AG04449 (cell line): ENCODE results near the gene FANCC.
"Not testable (repeated sequence)": the region's sequence is repeated elsewhere in the genome, so short reads cannot be mapped to it uniquely, and the experiment has no call there.

Source experiments
- CTCF ChIA-PET: fragments of 350-600 bp; formaldehyde crosslinking; extraction: SDS; loops from one replicate; lab custom pipeline; 2021; ENCODE audit warnings: antibody characterized with exemption; lab: Yijun Ruan, JAX
- POLR2A ChIA-PET: fragments of 400-600, 350-600 bp; formaldehyde crosslinking; extraction: SDS; loops from one replicate; lab custom pipeline; 2020; ENCODE audit warnings: antibody characterized with exemption, inconsistent platforms; lab: Yijun Ruan, JAX
- DNase-seq: peaks from one replicate; pipeline ENCODE4 v3.0.0-alpha.2; 2010; ENCODE audit warnings: low read depth, low spot score
- H3K4me3 ChIP-seq: 2 replicates; pipeline ENCODE4 v1.5.1; 2011; ENCODE audit warnings: low read depth, mild to moderate bottlenecking, control low read depth, low read length
- TF ChIP-seq, protein P1 (sequence below): IDR thresholded peaks from one replicate; pipeline ENCODE4 v1.5.1; 2011; ENCODE audit warnings: mild to moderate bottlenecking, moderate library complexity, low read length, control low read depth, inconsistent platforms; ENCODE audit not compliant: insufficient read depth; ENCODE audit errors: missing control alignments

The FANCC gene

DNA sequence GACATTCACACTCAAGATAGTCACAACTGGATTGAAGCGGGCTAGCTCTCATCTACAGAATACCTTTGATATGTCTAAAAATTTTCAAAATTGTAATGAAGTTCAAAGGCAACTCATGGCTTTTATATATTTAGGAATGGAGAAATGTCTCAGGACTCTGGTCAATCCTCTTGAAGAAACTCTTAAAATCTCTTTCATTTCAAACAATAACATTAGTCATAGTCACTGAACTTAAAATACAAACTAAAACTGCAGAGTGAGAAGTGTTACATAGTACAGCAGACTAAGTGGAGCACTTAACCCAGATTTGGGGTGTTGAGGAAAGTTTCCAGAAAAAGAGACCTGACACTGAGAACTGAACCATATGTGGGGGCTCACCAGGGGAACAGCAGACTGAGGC lies 20.7 kb downstream of the FANCC start:
- H3K4me3 ChIP-seq = no peak overlapping the region
- TF ChIP-seq, protein P1, sequence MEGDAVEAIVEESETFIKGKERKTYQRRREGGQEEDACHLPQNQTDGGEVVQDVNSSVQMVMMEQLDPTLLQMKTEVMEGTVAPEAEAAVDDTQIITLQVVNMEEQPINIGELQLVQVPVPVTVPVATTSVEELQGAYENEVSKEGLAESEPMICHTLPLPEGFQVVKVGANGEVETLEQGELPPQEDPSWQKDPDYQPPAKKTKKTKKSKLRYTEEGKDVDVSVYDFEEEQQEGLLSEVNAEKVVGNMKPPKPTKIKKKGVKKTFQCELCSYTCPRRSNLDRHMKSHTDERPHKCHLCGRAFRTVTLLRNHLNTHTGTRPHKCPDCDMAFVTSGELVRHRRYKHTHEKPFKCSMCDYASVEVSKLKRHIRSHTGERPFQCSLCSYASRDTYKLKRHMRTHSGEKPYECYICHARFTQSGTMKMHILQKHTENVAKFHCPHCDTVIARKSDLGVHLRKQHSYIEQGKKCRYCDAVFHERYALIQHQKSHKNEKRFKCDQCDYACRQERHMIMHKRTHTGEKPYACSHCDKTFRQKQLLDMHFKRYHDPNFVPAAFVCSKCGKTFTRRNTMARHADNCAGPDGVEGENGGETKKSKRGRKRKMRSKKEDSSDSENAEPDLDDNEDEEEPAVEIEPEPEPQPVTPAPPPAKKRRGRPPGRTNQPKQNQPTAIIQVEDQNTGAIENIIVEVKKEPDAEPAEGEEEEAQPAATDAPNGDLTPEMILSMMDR = no peak
- no peak for DNase-seq
- ChIA-PET CTCF (no interaction called here), POLR2A (no interaction called here)

DNA sequence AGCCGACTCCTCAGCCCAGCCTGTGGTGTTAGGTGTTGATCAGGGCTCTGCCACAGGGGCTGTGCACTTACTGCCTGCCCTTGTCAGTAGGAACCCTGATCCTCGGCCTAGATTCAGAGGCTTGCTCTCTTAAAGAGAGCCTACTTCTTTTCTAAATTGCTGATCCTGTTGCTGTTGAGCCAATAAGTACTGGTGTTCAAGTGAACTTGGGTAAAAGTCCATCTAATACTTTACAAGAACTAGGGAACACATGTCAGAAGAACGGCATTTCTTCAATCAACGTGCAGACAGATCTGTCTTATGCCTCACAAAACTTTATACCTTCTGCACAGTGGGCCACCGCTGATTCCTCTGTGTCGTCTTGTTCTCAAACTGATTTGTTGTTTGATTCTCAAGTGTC lies 24.2 kb downstream of the FANCC start:
- CTCF ChIA-PET, H3K4me3 ChIP-seq, DNase-seq, POLR2A ChIA-PET: not testable (repeated sequence)

DNA sequence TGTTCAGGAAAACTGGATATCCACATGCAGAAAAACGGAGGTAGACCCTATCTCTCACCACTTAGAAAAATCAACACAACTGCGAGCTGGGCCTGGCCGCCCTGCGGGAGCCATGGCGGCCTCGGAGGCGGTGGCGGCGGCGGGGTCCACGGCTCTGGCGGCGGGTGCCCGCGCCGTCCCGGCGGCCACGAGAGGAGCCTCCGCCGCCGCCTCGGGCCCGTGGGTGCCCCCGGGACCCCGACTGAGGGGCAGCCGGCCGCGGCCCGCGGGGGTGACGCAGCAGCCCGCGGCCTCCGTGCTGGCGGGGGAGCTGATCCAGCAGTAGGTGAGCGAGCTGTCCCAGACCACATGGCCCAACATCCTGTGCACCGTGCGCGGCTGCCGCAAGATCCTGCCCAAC lies 25.3 kb downstream of the FANCC start:
- CTCF ChIA-PET = no interaction called here
- DNase-seq = no peak
- TF ChIP-seq, protein P1 = no peak
- H3K4me3 ChIP-seq = no peak overlapping the region
- POLR2A ChIA-PET = no interaction called here

DNA sequence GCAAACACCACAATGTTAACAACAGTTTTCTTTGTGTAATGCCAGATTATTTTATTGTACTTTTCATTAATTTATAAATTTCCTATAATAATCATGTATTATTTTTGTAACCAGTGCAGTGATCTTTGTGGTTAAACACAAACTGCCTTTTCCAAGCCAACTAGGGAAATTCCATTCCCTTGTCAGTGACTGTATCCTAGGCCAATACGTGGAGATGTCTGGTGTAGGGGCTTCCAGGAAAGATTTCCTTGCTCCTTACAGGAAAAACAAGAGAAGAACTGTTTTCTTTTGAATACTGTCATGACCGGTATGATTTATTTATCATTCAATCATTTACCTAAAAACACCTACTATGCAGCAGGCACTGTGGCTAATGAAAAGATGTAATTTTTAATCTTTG lies 31.4 kb downstream of the FANCC start:
- CTCF ChIA-PET = interaction anchor here (1.9 kb wide), 1 partner anchor 18 kb away, joined by 7 read pairs; no protein-coding TSS in a partner anchor
- POLR2A ChIA-PET = no interaction called here
- no peak for DNase-seq
- no peak overlapping the region for H3K4me3 ChIP-seq
- TF ChIP-seq, protein P1 = no peak

DNA sequence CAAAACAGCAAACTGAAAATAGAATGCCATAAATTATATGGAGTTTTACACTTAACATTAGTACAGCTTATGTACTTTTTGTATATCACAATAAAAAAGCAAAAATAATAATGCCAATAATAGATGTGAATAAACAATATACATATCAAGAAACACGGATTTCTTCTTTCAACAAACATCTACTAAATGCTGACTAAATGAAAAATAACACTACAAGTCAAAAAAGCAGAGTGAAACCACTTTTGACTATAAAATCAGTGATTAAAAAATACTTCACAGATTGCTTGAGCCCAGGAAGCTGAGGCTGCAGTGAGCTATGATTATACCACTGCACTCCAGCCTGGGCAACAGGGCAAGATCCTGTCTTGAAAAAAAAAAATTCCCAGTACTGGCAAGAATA lies 32.2 kb downstream of the FANCC start:
- ChIA-PET POLR2A (no interaction called here), CTCF (interaction anchor here (1.9 kb wide), 1 partner anchor 17 kb away, joined by 7 read pairs; no protein-coding TSS in a partner anchor)

DNA sequence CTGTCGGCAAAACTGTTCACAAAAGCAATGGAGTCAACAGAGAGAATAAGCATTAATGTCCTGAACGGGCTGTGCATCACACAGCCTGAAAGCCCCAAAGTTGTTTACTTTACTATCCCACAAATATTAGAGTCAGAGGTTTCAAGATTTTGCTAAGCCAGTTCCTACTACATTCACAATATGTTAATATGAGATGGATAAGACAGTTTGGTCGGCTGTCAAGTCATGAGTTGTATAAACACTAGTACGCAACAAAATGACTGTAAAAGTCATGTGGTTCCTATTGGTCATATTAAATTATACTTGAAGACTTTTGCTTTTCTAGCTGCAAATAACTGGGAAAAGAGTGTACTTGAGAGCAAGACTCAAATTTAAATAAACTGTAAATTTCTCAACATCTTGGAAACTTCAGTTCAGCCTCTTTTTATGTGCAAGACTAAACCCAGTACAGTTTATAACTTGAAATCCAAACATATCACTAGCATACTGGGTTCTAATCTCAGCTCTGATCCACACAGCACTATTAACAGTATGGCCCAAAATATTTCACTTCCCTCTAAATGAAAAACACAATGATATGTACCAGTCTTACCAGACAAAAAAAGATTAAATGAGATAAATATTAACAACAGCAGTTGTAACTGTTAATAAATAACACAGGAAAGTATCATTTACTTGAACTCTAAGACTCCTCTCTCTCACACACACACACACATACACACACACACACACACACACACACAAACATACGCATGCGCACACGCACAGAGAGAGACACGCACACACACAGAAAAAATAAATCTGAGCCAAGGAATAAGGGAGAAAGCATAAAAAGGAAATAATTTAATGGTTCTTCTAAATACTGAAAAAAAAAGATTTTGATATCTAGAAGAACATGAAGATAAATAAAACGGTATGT lies 33.1 kb downstream of the FANCC start:
- DNase-seq = no peak
- TF ChIP-seq, protein P1 = no peak
- no peak overlapping the region for H3K4me3 ChIP-seq
- CTCF ChIA-PET = interaction anchor here (1.9 kb wide), 1 partner anchor 16 kb away, joined by 7 read pairs; no protein-coding TSS in a partner anchor
- POLR2A ChIA-PET = no interaction called here

More for the DNA sequence above, 32.2 kb downstream of the FANCC start:
- TF ChIP-seq, protein P1 = no peak
- no peak overlapping the region for H3K4me3 ChIP-seq
- no peak for DNase-seq
